ENCODE measurements around the gene JAK1. TPM values are rescaled to one million over a fixed set of nuclear protein-coding genes. Genes with fewer than 3 reads are reported as not detected.

JAK1 gene
- total and polyA plus RNA-seq, 2 donors (not counting 3 experiments of a cell fraction or from before 2014, with no cell fraction given) = 68.8 to 177 TPM

DNA sequence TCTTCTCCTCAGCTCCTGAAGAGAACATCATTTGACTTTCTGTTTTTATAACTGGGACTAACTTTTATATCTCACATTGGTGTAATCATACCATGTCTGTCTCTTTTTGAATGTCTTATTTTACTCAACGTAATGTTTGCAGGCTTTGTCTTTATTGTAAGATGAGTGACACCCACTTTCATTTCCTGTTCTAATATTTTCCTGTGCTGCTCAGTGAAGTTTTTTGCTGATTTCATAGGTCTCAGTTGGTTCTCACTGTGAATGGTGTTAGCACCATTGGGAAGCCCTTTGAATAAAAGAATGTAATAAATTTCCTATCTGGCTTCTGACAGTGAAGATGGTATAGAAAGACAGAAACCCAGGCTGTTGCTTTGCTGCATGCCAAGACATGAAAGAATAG, 137.5 kb downstream of the JAK1 start:
- Histone ChIP-seq H3K9ac (replicated peaks; ENCODE audit: extremely low read depth, insufficient read depth, low read length) (no peak overlapping the region), H2AFZ (ENCODE audit: low read depth, low read length) (no peak overlapping the region), H3K79me2 (ENCODE audit: control insufficient read depth, insufficient read depth, low read length) (no peaks in the 10 kb centered on the region), H3K27ac (ENCODE audit: insufficient read depth, low read depth, low read length) (no peak overlapping the region), H3K9me1 (replicated peaks; ENCODE audit: control insufficient read depth, extremely low read depth, insufficient read depth, low read length) (no peaks in the 10 kb centered on the region), H3K4me3 (replicated peaks in 1 of 3; ENCODE audit: insufficient read depth in 1 of 3, low read depth in 1 of 3, low read length in 3 of 3) (no peak overlapping the region), H3K36me3 (ENCODE audit: control insufficient read depth in 2 of 2, extremely low read depth in 1 of 2, insufficient read depth in 2 of 2, low read length in 2 of 2) (peaks cover 3 to 6% of the 10 kb centered on the region in 2 experiments), H3K9me3 (replicated peaks; ENCODE audit: control insufficient read depth, insufficient read depth, low read length) (no peaks in the 10 kb centered on the region), H3K4me2 (ENCODE audit: insufficient read depth, low read length) (no peak overlapping the region), H4K20me1 (replicated peaks; ENCODE audit: control insufficient read depth, extremely low read depth, insufficient read depth, low read length) (no peaks in the 10 kb centered on the region), H3K4me1 (ENCODE audit: control insufficient read depth, extremely low read depth, insufficient read depth, low read length) (peaks cover 6% of the 10 kb centered on the region), H3K27me3 (ENCODE audit: control insufficient read depth in 2 of 2, insufficient read depth in 2 of 2, low read length in 2 of 2) (no peaks in the 10 kb centered on the region)
- DNase-seq (ENCODE audit: low read depth, low spot score) (no peak), FAIRE-seq (peak; percentile 48)
- dilution Hi-C loops (cut with MboI; ENCODE audit: extremely low pct_ligation_motif_present, low sequenced_read_pairs) = no loop called here
- POLR2A ChIA-PET = no interaction called here
- no TSS peak for BruUV-seq (replicated peaks)
- intact Hi-C loops (cut with micrococcal nuclease) = loop anchor here (10.0 kb wide), 1 partner anchor 444 kb away; no protein-coding TSS in a partner anchor
- TF ChIP-seq EZH2 (IDR thresholded peaks at IDR 0.05; ENCODE audit: borderline replicate concordance, low read depth, low read length, severe bottlenecking) (no peak), POLR2AphosphoS5 (IDR thresholded peaks at IDR 0.05; ENCODE audit: insufficient read depth, low read depth, low read length) (no peak), JUN (IDR thresholded peaks at IDR 0.05; ENCODE audit: borderline replicate concordance, insufficient read depth, insufficient read length, low read depth) (no peak), GATA2 (IDR thresholded peaks at IDR 0.05; ENCODE audit: insufficient read depth, insufficient read length, low read depth, low read length) (no peak), FOS (IDR thresholded peaks at IDR 0.05; ENCODE audit: borderline replicate concordance, insufficient read depth, low read length) (no peak), POLR2A (IDR thresholded peaks at IDR 0.05; ENCODE audit: low read depth, low read length) (no peak), MYC (IDR thresholded peaks at IDR 0.05; ENCODE audit: low read depth, low read length) (no peak)
- TF ChIP-seq, protein P1, sequence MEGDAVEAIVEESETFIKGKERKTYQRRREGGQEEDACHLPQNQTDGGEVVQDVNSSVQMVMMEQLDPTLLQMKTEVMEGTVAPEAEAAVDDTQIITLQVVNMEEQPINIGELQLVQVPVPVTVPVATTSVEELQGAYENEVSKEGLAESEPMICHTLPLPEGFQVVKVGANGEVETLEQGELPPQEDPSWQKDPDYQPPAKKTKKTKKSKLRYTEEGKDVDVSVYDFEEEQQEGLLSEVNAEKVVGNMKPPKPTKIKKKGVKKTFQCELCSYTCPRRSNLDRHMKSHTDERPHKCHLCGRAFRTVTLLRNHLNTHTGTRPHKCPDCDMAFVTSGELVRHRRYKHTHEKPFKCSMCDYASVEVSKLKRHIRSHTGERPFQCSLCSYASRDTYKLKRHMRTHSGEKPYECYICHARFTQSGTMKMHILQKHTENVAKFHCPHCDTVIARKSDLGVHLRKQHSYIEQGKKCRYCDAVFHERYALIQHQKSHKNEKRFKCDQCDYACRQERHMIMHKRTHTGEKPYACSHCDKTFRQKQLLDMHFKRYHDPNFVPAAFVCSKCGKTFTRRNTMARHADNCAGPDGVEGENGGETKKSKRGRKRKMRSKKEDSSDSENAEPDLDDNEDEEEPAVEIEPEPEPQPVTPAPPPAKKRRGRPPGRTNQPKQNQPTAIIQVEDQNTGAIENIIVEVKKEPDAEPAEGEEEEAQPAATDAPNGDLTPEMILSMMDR (IDR thresholded peaks at IDR 0.05; ENCODE audit: extremely low read depth in 1 of 2, insufficient read depth in 1 of 2, low read depth in 1 of 2, low read length in 2 of 2) = no peak
- TF ChIP-seq, protein P2, sequence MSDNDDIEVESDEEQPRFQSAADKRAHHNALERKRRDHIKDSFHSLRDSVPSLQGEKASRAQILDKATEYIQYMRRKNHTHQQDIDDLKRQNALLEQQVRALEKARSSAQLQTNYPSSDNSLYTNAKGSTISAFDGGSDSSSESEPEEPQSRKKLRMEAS (IDR thresholded peaks at IDR 0.05; ENCODE audit: insufficient read depth, insufficient read length) = no peak
- CTCF ChIA-PET = interaction anchor here (1.5 kb wide), 1 partner anchor 151 kb away, joined by 4 read pairs; no protein-coding TSS in a partner anchor

Measured in endothelial cell of umbilical vein (primary cell).